Lower leg skin (tissue), 3 donors: Measurements from ENCODE around the gene DSTN.

Experiments
- POLR2A ChIP-seq, 2 donors: fragments of 450-650 bp; IDR thresholded peaks; one replicate each; pipeline ENCODE4 v1.6.1; 2016 to 2017; ENCODE audit warnings: antibody characterized with exemption in 2 of 2, mild to moderate bottlenecking in 1 of 2, moderate library complexity in 1 of 2
- TF ChIP-seq, protein P1 (sequence below), 3 donors: fragments of 450-650 bp; IDR thresholded peaks; one replicate each; pipeline ENCODE4 v1.5.1; 2016; ENCODE audit warnings: antibody characterized with exemption in 3 of 3, mild to moderate bottlenecking in 3 of 3, moderate library complexity in 2 of 3

DNA sequence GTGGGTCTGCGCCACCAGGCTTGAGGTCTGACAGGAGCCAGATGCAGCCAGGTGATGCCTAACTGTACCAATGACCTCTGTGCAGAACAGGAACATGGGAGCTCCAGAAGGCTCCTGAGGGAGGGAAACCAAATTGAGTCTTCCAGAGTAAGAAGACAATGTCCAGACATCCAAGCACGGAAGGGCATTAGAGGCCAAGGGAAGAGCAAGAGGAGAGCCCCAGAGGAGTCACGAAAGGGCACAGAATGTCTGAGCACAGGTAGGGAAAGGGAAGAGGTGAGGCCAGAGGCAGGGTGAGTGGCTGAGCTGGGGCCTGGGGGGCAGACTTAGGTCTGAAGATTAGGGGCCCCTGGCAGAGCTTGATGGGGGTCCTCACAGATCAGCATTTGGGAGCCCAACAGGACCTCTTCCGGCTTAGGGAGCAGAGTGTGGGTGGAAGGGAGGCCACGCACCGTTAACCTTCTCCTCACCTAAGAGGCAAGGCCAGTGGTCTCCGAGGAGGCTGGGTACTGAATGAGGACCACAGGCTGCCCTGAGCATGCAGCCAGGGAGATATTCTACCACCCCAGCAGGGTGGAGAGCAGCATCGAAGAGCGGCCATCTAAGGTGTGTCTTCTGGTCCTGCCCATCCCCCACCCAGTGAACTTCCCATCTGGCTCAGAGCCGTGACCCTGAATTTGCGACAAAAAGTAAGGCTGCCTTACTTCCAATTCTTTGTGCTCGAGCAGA is 70.4 kb downstream of the DSTN start:
- TF ChIP-seq, protein P1, sequence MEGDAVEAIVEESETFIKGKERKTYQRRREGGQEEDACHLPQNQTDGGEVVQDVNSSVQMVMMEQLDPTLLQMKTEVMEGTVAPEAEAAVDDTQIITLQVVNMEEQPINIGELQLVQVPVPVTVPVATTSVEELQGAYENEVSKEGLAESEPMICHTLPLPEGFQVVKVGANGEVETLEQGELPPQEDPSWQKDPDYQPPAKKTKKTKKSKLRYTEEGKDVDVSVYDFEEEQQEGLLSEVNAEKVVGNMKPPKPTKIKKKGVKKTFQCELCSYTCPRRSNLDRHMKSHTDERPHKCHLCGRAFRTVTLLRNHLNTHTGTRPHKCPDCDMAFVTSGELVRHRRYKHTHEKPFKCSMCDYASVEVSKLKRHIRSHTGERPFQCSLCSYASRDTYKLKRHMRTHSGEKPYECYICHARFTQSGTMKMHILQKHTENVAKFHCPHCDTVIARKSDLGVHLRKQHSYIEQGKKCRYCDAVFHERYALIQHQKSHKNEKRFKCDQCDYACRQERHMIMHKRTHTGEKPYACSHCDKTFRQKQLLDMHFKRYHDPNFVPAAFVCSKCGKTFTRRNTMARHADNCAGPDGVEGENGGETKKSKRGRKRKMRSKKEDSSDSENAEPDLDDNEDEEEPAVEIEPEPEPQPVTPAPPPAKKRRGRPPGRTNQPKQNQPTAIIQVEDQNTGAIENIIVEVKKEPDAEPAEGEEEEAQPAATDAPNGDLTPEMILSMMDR (IDR thresholded peaks at IDR 0.05) = no peak
- TF ChIP-seq POLR2A (IDR thresholded peaks at IDR 0.05) = no peak
